Non-pigmented ciliary epithelial cell (primary cell): Measurements from ENCODE around the gene OSBPL5.

Source experiments
- DNase-seq: peaks from one replicate; pipeline ENCODE4 v3.0.0-alpha.2; 2010; ENCODE audit warnings: low read depth

OSBPL5 gene

GRCh38 chr11:3165152-3165705 lies at the start of gene OSBPL5:
Gene OSBPL5 (minus strand): TSS chr11:3165310. CDS start chr11:3129148, 36,162 bp downstream.
- DNase-seq: no peak

GRCh38 chr11:3214420-3214699 lies 49.2 kb upstream of the OSBPL5 start:
- DNase-seq: no peak

GRCh38 chr11:3213659-3214419 lies 48.7 kb upstream of the OSBPL5 start:
- DNase-seq: no peak

- no peak for DNase-seq
Observed at GRCh38 chr11:3208272-3208671, 43.2 kb upstream of the OSBPL5 start.

- no peak for DNase-seq
Observed at GRCh38 chr11:3207526-3208189, 42.5 kb upstream of the OSBPL5 start.

- DNase-seq: no peak
Observed at GRCh38 chr11:3206922-3207204, 41.8 kb upstream of the OSBPL5 start.

GRCh38 chr11:3206156-3206921 lies 41.2 kb upstream of the OSBPL5 start:
- DNase-seq: no peak

GRCh38 chr11:3205261-3206155 lies 40.4 kb upstream of the OSBPL5 start:
- DNase-seq: no peak

- DNase-seq: no peak
Observed at GRCh38 chr11:3204141-3205015, 39.3 kb upstream of the OSBPL5 start.

GRCh38 chr11:3203221-3204043 lies 38.3 kb upstream of the OSBPL5 start:
- DNase-seq: no peak

GRCh38 chr11:3202759-3203158 lies 37.6 kb upstream of the OSBPL5 start:
- no peak for DNase-seq

- DNase-seq: no peak
Observed at GRCh38 chr11:3202305-3202704, 37.2 kb upstream of the OSBPL5 start.

- no peak for DNase-seq
Observed at GRCh38 chr11:3201677-3202181, 36.6 kb upstream of the OSBPL5 start.

- no peak for DNase-seq
Observed at GRCh38 chr11:3201112-3201581, 36.0 kb upstream of the OSBPL5 start.

GRCh38 chr11:3200388-3201111 lies 35.4 kb upstream of the OSBPL5 start:
- DNase-seq: no peak

- DNase-seq: no peak
Observed at GRCh38 chr11:3199537-3200295, 34.6 kb upstream of the OSBPL5 start.

GRCh38 chr11:3198815-3199214 lies 33.7 kb upstream of the OSBPL5 start:
- no peak for DNase-seq

- DNase-seq: no peak
Observed at GRCh38 chr11:3197878-3198528, 32.9 kb upstream of the OSBPL5 start.
